Spleen (tissue), 13 donors: ENCODE data around the gene CCDC13. TPM values are rescaled to one million over a fixed set of nuclear protein-coding genes. Genes with fewer than 3 reads are reported as not detected.
A peak's percentile ranks its signal among the peaks of the same experiment; 100 is the strongest.

Experiments used
- DNase-seq: peaks from one replicate; pipeline ENCODE4 v3.0.0-alpha.2; 2020
- H3K27ac ChIP-seq, 8 donors: fragments of 200-600 bp; sonication (generic) in 7 of 8; 1 replicate in 4 of 8; 2 replicates in 4 of 8; pipeline versions ENCODE4 v1.5.0 to v1.8.0; 2016 to 2021; ENCODE audit warnings: inconsistent platforms in 4 of 8, mild to moderate bottlenecking in 4 of 8, moderate library complexity in 1 of 8
- H3K27me3 ChIP-seq, 7 donors: fragments of 200-600 bp; sonication (generic) in 6 of 7; replicated peaks in 1 of 7; 1 replicate in 4 of 7; 2 replicates in 3 of 7; pipeline versions ENCODE4 v1.5.0 to v1.8.0; 2016 to 2021; ENCODE audit warnings: inconsistent platforms in 3 of 7, mild to moderate bottlenecking in 1 of 7
- H3K36me3 ChIP-seq, 6 donors: fragments of 200-600 bp; sonication (generic) in 5 of 6; 1 replicate in 4 of 6; 2 replicates in 2 of 6; pipeline versions ENCODE4 v1.5.0 to v1.8.0; 2016 to 2021; ENCODE audit warnings: inconsistent platforms in 2 of 6
- H3K4me1 ChIP-seq, 6 donors: fragments of 200-600 bp; sonication (generic) in 5 of 6; 1 replicate in 3 of 6; 2 replicates in 3 of 6; pipeline versions ENCODE4 v1.5.0 to v1.8.0; 2016 to 2021; ENCODE audit warnings: inconsistent platforms in 3 of 6
- H3K4me3 ChIP-seq, 8 donors: fragments of 200-600 bp; sonication (generic) in 7 of 8; 1 replicate in 4 of 8; 2 replicates in 4 of 8; pipeline versions ENCODE4 v1.5.0 to v1.8.0; 2016 to 2021; ENCODE audit warnings: inconsistent platforms in 4 of 8, mild to moderate bottlenecking in 4 of 8, moderate library complexity in 2 of 8
- H3K9me3 ChIP-seq, 8 donors: fragments of 200-600 bp; sonication (generic) in 7 of 8; 1 replicate in 4 of 8; 2 replicates in 4 of 8; pipeline versions ENCODE4 v1.5.0 to v1.8.0; 2016 to 2021; ENCODE audit warnings: inconsistent platforms in 4 of 8
- CTCF ChIP-seq, 11 experiments: fragments of 200-600 bp in 7 of 11; fragments of 450-650 bp in 4 of 11; sonication (generic) in 4 of 11; IDR thresholded peaks in 8 of 11; conservative IDR thresholded peaks in 3 of 11; 1 replicate in 7 of 11; 2 replicates in 4 of 11; pipeline versions ENCODE4 v1.4.0 to v1.8.0; 2016 to 2021; ENCODE audit warnings: antibody characterized with exemption in 11 of 11, inconsistent platforms in 4 of 11, mild to moderate bottlenecking in 1 of 11
- POLR2A ChIP-seq, 3 donors: fragments of 450-650 bp; IDR thresholded peaks; one replicate each; pipeline ENCODE4 v1.5.1; 2017; ENCODE audit warnings: antibody characterized with exemption in 3 of 3, mild to moderate bottlenecking in 1 of 3
- POLR2AphosphoS5 ChIP-seq, 3 donors: sonication (generic); formaldehyde crosslinking; IDR thresholded peaks; one replicate each; pipeline ENCODE4 v1.5.1; 2017; ENCODE audit warnings: antibody characterized with exemption in 3 of 3
- WGBS, 5 donors: extraction: QIAGEN DNeasy Blood & Tissue Kit in 3 of 5; methylation state at CpG; one replicate each; pipeline versions ENCODE4 v1.1.5 to v1.1.7; 2013 to 2018; 5-methylcytosine and 5-hydroxymethylcytosine counted together
- intact Hi-C: fragments of 100-400 bp; cut with DNase I; formaldehyde crosslinking; loops from one replicate; pipeline ENCODE4 v1.15.0; 2023; ENCODE audit warnings: low total_unique reads
- long read RNA-seq, 2 donors: transcript quantifications; one replicate each; lab custom pipeline, GENCODE V29; 2026
- polyA plus RNA-seq, 3 donors: library from polyadenylated mRNA; stranded (reverse); fragments of 200-250 nt; gene quantifications; one replicate each; pipeline ENCODE4 v1.2.1, GENCODE V29; 2013
- total RNA-seq, 7 donors: library from RNA; depleted of rRNA in 3 of 7; stranded (reverse); fragments of >200 nt in 3 of 7; fragmentation: NEBNext Ultra II Directional in 4 of 7; extraction: Animal tissue kit (Norgen Biotek cat#: 25700) in 4 of 7; gene quantifications; one replicate each; pipeline versions ENCODE4 v1.1.0 to v1.2.1, GENCODE V29; 2016 to 2021
- donor health status: healthy with polysubstance abuse.
- donor health status: DM: no; HTN: no; CAD: no; lungs with moderate emphysema.
- donor health status: DM: no; HTN: no; CAD: no.
- donor health status: Bipolar disorder and iron deficiency.
- donor health status: healthy.
- donor health status: DM: no; HTN: no; CAD: no.
- donor health status: DM: yes; HTN: yes; CAD: no.

Gene CCDC13
- 1 to 10 TPM in 6 of 7 donors, under 1 TPM in 1; 0.70 to 3.7 (median 1.4) TPM for total RNA-seq
- polyA plus RNA-seq, result under 1 TPM; 0.51 to 0.93 (median 0.70) TPM
- long read RNA-seq, donor 1, result 0 reads
- long read RNA-seq, donor 2, result 0 reads

GRCh38 chr3:42772670-42773408 lies at the start of gene CCDC13:
Gene CCDC13 (minus strand): TSS chr3:42773253. CDS start chr3:42758345, 14,908 bp downstream.
- peaks cover 0 to 7% (median 0%) of the 10 kb centered on the region in 8 donors for H3K9me3 ChIP-seq
- WGBS, 5 donors, result 1 to 2% (median 1%) methylated on average over 40 to 63 of the region's 63 CpGs
- intact Hi-C loops, result no loop called here
- peaks cover 3 to 20% (median 10%) of the 10 kb centered on the region in 6 donors for H3K4me1 ChIP-seq
- peak in 2 of 3 donors; percentile 2 to 22 for TF ChIP-seq POLR2A (IDR thresholded peaks at IDR 0.05)
- peak; percentile 85 to 93 (median 90) for TF ChIP-seq POLR2AphosphoS5 (IDR thresholded peaks at IDR 0.05)
- TF ChIP-seq CTCF (IDR thresholded peaks at IDR 0.05 in 8 of 11, conservative IDR thresholded peaks at IDR 0.05 in 3 of 11), result peak in 1 of 11 experiments; percentile 9
- DNase-seq, result peak; percentile 99
- no peaks in the 10 kb centered on the region for H3K36me3 ChIP-seq
- peak within 1 kb of the TSS; percentile 68 to 96 (median 90) for H3K27ac ChIP-seq
- peak within 1 kb of the TSS; percentile 45 to 78 (median 64) for H3K4me3 ChIP-seq
- H3K27me3 ChIP-seq, result no peaks in the 10 kb centered on the region

- Histone ChIP-seq H3K4me3 (no peak overlapping the region), H3K9me3 (no peaks in the 10 kb centered on the region), H3K36me3 (no peaks in the 10 kb centered on the region), H3K4me1 (no peaks in the 10 kb centered on the region), H3K27ac (no peak overlapping the region), H3K27me3 (no peaks in the 10 kb centered on the region)
- no peak for DNase-seq
- WGBS, 5 donors, result 88 to 94% (median 91%) methylated on average over 3 of the region's 3 CpGs
- intact Hi-C loops, result no loop called here
- TF ChIP-seq POLR2A (IDR thresholded peaks at IDR 0.05) (no peak), POLR2AphosphoS5 (IDR thresholded peaks at IDR 0.05) (no peak), CTCF (IDR thresholded peaks at IDR 0.05 in 8 of 11, conservative IDR thresholded peaks at IDR 0.05 in 3 of 11) (no peak)
These were observed 49.8 kb upstream of the CCDC13 start for GRCh38 chr3:42822828-42823227.

- Histone ChIP-seq H3K27ac (no peak overlapping the region), H3K4me3 (no peak overlapping the region), H3K9me3 (no peaks in the 10 kb centered on the region), H3K36me3 (no peaks in the 10 kb centered on the region), H3K27me3 (no peaks in the 10 kb centered on the region), H3K4me1 (no peaks in the 10 kb centered on the region)
- WGBS, 5 donors, result 77 to 97% (median 89%) methylated on average over 6 of the region's 6 CpGs
- TF ChIP-seq CTCF (IDR thresholded peaks at IDR 0.05 in 8 of 11, conservative IDR thresholded peaks at IDR 0.05 in 3 of 11) (no peak), POLR2A (IDR thresholded peaks at IDR 0.05) (no peak)
- DNase-seq, result no peak
- intact Hi-C loops, result no loop called here
These were observed 47.6 kb upstream of the CCDC13 start for GRCh38 chr3:42820746-42821051.

GRCh38 chr3:42819351-42819965 lies 46.4 kb upstream of the CCDC13 start:
- no peaks in the 10 kb centered on the region for H3K4me1 ChIP-seq
- H3K4me3 ChIP-seq, result no peak overlapping the region
- intact Hi-C loops, result no loop called here
- H3K36me3 ChIP-seq, result no peaks in the 10 kb centered on the region
- no peak for DNase-seq
- no peak overlapping the region for H3K27ac ChIP-seq
- TF ChIP-seq POLR2AphosphoS5 (IDR thresholded peaks at IDR 0.05) (no peak), CTCF (IDR thresholded peaks at IDR 0.05 in 8 of 11, conservative IDR thresholded peaks at IDR 0.05 in 3 of 11) (no peak), POLR2A (IDR thresholded peaks at IDR 0.05) (no peak)
- 53 to 84% (median 70%) methylated on average over 2 of the region's 2 CpGs for WGBS, 5 donors
- no peaks in the 10 kb centered on the region for H3K9me3 ChIP-seq
- no peaks in the 10 kb centered on the region for H3K27me3 ChIP-seq
